Stimulated activated CD4-positive, alpha-beta T cell treated with anti-CD3 and anti-CD28 coated beads, Interleukin-1b, Interleukin-23, amount 100 ng/mL, for 4 hours (primary cell): Measurements from ENCODE around the gene CCDC177.

Source experiments
- DNase-seq, 2 donors: peaks; one replicate each; pipeline ENCODE4 v3.0.0-alpha.2; 2020; ENCODE audit warnings: low read depth in 2 of 2

Gene CCDC177

DNA sequence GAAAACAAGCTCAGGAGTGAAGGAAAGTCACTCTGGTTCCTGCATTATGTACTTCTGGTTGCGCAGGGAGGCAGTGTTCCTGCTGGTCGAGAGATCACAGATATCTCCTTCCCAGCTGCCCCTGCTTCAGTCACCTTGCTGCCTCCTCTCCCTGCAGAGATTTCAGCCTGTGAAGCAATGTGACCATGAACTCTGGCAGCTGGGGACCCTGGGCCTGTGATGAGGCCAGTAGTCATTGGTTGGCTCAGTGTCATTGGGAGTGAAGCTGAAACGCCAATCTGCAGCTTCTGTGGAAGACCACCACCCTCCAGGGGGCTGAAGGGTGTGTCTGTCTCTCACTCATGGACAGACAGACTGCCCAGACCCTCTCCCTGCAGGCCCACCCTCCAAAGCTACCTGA, 45.1 kb downstream of the CCDC177 start:
- DNase-seq: no peak

DNA sequence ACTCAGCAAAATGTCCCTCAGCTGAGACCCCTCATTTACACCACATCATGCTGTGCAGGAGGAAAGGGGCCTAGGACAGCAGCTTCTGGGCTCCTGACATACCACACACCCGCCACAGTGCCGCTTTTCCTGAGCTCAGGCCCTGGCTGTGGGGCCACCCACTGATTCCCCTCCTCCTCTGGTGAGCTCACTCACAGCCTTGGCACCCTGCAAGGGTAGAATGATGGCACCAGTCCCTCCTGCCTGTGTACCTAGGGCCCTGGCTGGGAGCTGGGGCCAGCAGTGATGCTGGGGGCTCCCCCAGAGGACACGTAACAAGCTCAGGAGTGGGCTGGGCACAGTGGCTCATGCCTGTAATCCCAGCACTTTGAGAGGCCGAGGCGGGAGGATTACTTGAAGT, 45.7 kb downstream of the CCDC177 start:
- no peak for DNase-seq

DNA sequence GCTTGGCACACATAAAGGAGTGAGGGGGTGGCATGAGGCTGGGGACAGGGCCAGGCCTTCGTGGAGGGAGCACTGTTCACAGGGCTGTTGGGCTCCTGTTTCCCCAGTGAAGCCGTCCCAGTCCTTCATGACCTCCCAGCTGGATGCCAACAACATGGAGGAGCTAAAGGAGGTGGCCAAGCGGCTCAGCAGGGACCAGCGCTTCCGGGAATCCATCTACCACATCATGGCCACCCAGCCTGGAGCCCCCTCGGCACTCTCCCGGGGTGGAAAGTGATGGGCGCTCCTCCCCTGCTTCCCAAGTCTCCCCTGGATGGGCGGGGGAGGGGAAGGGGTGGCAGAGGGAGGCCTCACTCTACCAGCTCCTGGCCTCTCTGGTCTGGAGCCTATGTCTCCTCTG, 46.5 kb downstream of the CCDC177 start:
- DNase-seq: no peak

DNA sequence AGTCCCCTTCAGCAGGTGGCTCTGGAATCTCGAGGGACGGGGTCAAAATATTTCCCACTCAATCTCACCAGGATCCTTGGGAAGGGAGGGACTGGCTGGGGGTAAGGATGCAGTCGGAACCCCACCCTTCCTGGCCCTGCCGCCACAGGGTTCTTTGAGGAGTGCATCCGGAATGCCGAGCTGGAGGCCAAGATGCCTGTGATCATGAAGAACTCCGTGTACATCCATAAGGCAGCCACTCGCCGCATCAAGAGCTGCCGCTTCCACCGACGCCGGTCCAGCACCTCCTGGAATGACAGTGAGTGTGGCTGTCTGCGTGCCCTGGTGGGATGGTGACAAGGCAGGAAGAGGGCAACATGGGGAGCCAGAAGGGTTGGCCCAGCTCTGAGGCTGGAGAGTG, 47.0 kb downstream of the CCDC177 start:
- no peak for DNase-seq

DNA sequence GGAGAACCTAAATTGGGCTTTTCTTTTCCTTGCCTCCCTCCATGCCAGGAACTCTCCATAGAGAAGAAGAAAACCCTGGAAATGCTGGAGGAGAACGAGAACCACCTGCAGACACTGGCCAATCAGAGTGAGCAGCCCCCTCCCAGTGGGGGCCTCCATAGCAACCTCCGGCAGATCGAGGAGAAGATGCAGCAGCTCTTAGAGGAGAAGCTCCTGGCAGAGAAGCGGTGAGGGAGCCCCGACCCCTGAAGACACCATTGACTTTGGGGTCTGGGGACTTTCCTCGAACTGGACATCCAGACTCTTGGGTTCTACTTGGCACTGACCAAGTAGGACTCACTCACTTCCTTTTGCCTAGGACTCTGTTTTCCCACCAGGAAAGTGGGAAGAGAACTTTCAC, 48.8 kb downstream of the CCDC177 start:
- DNase-seq: no peak

DNA sequence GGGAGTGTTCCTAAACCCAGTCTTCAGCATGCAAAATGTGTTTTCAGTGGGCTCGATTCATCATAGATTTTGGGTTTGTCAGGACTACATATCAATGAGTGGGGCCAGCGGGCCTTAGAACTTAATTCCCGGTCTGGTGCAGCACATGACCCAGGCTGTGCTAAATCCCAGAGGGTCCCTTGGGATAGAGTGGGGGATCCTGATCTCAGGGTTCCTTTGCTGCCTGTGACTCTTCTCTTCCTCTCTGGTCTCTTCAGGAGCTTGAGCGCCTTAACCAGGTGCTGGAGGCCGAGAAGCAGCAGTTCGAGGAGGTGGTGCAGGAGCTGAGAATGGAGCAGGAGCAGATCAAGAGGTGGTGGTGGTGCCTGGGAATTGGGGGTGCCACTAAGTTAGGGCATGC, 52.6 kb downstream of the CCDC177 start:
- no peak for DNase-seq
